Placental epithelial cell (primary cell): ENCODE data around the gene PPP1R1A. TPM values are rescaled to one million over a fixed set of nuclear protein-coding genes. Genes with fewer than 3 reads are reported as not detected.

Source experiments
- total RNA-seq: library from RNA; depleted of rRNA; stranded (reverse); fragments of >200 nt; gene quantifications from 2 replicates; pipeline ENCODE4 v1.2.3, GENCODE V29; 2012

The PPP1R1A gene, protein sequence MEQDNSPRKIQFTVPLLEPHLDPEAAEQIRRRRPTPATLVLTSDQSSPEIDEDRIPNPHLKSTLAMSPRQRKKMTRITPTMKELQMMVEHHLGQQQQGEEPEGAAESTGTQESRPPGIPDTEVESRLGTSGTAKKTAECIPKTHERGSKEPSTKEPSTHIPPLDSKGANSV
- not detected in 2 replicates for total RNA-seq

GRCh38 chr12:54588110-54588889, at the start of gene PPP1R1A:
PPP1R1A (minus strand) TSS chr12:54588659; CDS start chr12:54588488, 171 bp downstream.

GRCh38 chr12:54634795-54635194, 46.3 kb upstream of the PPP1R1A start, which contains the start of gene LACRT:
LACRT (minus strand) TSS chr12:54634895; CDS start chr12:54634841, 54 bp downstream.

Other genes with a start within 250 kb of the PPP1R1A start
- not detected in 2 replicates for gene GPR84, start 224.2 kb downstream of the PPP1R1A start, total RNA-seq
- 0.79 and 2.9 TPM in 2 replicates for gene ZNF385A, start 203.9 kb downstream of the PPP1R1A start, total RNA-seq
- 68.7 and 180 TPM in 2 replicates for gene ITGA5, start 169.4 kb downstream of the PPP1R1A start, total RNA-seq
- 0.76 TPM in 1 of 2 replicates, not detected in the other for gene GTSF1, start 115.1 kb downstream of the PPP1R1A start, total RNA-seq
- gene NCKAP1L, start 90.9 kb downstream of the PPP1R1A start, total RNA-seq: under 0.01 TPM in 1 of 2 replicates, not detected in the other
- not detected in 2 replicates for gene PDE1B, start 39.1 kb downstream of the PPP1R1A start, total RNA-seq
- gene LACRT, start 46.2 kb upstream of the PPP1R1A start, total RNA-seq: not detected in 2 replicates
- gene DCD, start 59.7 kb upstream of the PPP1R1A start, total RNA-seq: not detected in 2 replicates